Mononuclear cell (primary cell): ENCODE measurements around the gene ANO9. TPM values are rescaled to one million over a fixed set of nuclear protein-coding genes. Genes with fewer than 3 reads are reported as not detected.

Experiments used
- H3K27me3 ChIP-seq: 2 replicates; pipeline ENCODE4 v1.6.0; 2011; ENCODE audit warnings: low read length, control low read depth; ENCODE audit not compliant: insufficient read depth
- H3K4me1 ChIP-seq: 2 replicates; pipeline ENCODE4 v1.5.1; 2011; ENCODE audit warnings: mild to moderate bottlenecking, low read length, control low read depth; ENCODE audit not compliant: insufficient read depth
- H3K4me3 ChIP-seq: 2 replicates; pipeline ENCODE4 v1.5.1; 2011; ENCODE audit warnings: mild to moderate bottlenecking, low read length, moderate library complexity
- H3K9me3 ChIP-seq: 2 replicates; pipeline ENCODE4 v1.5.1; 2011; ENCODE audit warnings: low read depth, mild to moderate bottlenecking, control low read depth, low read length
- total RNA-seq: library from RNA; depleted of rRNA; stranded (reverse); fragments of >200 nt; gene quantifications from one replicate; pipeline ENCODE4 v1.2.3, GENCODE V29; 2012

Gene ANO9
- 19.9 TPM for total RNA-seq

GRCh38 chr11:441418-442274, at the start of gene ANO9:
Gene ANO9 (minus strand): TSS chr11:442011. CDS start chr11:441926, 85 bp downstream.
- H3K4me3 ChIP-seq: no peak within 1 kb of the TSS
- no peaks in the 10 kb centered on the region for H3K9me3 ChIP-seq
- no peaks in the 10 kb centered on the region for H3K27me3 ChIP-seq
- H3K4me1 ChIP-seq: peaks cover 6% of the 10 kb centered on the region

GRCh38 chr11:491358-491757, 49.5 kb upstream of the ANO9 start:
- H3K27me3 ChIP-seq: no peaks in the 10 kb centered on the region
- H3K9me3 ChIP-seq: no peaks in the 10 kb centered on the region
- H3K4me3 ChIP-seq: no peak overlapping the region
- H3K4me1 ChIP-seq: no peaks in the 10 kb centered on the region

- Histone ChIP-seq H3K9me3 (no peaks in the 10 kb centered on the region), H3K4me3 (no peak overlapping the region), H3K4me1 (no peaks in the 10 kb centered on the region), H3K27me3 (no peaks in the 10 kb centered on the region)
These were observed 49.1 kb upstream of the ANO9 start for GRCh38 chr11:490930-491260.

- Histone ChIP-seq H3K9me3 (no peaks in the 10 kb centered on the region), H3K27me3 (no peaks in the 10 kb centered on the region), H3K4me3 (no peak overlapping the region), H3K4me1 (no peaks in the 10 kb centered on the region)
These were observed 48.5 kb upstream of the ANO9 start for GRCh38 chr11:490186-490929.

GRCh38 chr11:489610-490185, 47.9 kb upstream of the ANO9 start:
- Histone ChIP-seq H3K4me1 (no peaks in the 10 kb centered on the region), H3K27me3 (no peaks in the 10 kb centered on the region), H3K4me3 (no peak overlapping the region), H3K9me3 (no peaks in the 10 kb centered on the region)

- no peaks in the 10 kb centered on the region for H3K4me1 ChIP-seq
- H3K9me3 ChIP-seq: no peaks in the 10 kb centered on the region
- H3K4me3 ChIP-seq: no peak overlapping the region
- no peaks in the 10 kb centered on the region for H3K27me3 ChIP-seq
These were observed 47.2 kb upstream of the ANO9 start for GRCh38 chr11:488992-489391.

- H3K4me1 ChIP-seq: no peaks in the 10 kb centered on the region
- no peaks in the 10 kb centered on the region for H3K9me3 ChIP-seq
- H3K4me3 ChIP-seq: no peak overlapping the region
- no peaks in the 10 kb centered on the region for H3K27me3 ChIP-seq
These were observed 46.8 kb upstream of the ANO9 start for GRCh38 chr11:488579-488978.

- Histone ChIP-seq H3K27me3 (no peaks in the 10 kb centered on the region), H3K9me3 (no peaks in the 10 kb centered on the region), H3K4me1 (no peaks in the 10 kb centered on the region), H3K4me3 (no peak overlapping the region)
These were observed 46.3 kb upstream of the ANO9 start for GRCh38 chr11:488062-488461.

GRCh38 chr11:487571-488021, 45.8 kb upstream of the ANO9 start:
- no peak overlapping the region for H3K4me3 ChIP-seq
- no peaks in the 10 kb centered on the region for H3K4me1 ChIP-seq
- no peaks in the 10 kb centered on the region for H3K9me3 ChIP-seq
- H3K27me3 ChIP-seq: no peaks in the 10 kb centered on the region

GRCh38 chr11:486189-486588, 44.4 kb upstream of the ANO9 start:
- Histone ChIP-seq H3K9me3 (no peaks in the 10 kb centered on the region), H3K4me3 (no peak overlapping the region), H3K27me3 (no peaks in the 10 kb centered on the region)

GRCh38 chr11:484616-485015, 42.8 kb upstream of the ANO9 start:
- H3K4me3 ChIP-seq: no peak overlapping the region
- no peaks in the 10 kb centered on the region for H3K27me3 ChIP-seq
- H3K4me1 ChIP-seq: no peaks in the 10 kb centered on the region
- no peaks in the 10 kb centered on the region for H3K9me3 ChIP-seq

More at GRCh38 chr11:486189-486588, 44.4 kb upstream of the ANO9 start:
- H3K4me1 ChIP-seq: no peaks in the 10 kb centered on the region

- Histone ChIP-seq H3K4me3 (no peak overlapping the region), H3K27me3 (no peaks in the 10 kb centered on the region), H3K9me3 (no peaks in the 10 kb centered on the region), H3K4me1 (no peaks in the 10 kb centered on the region)
These were observed 37.5 kb upstream of the ANO9 start for GRCh38 chr11:479311-479710.

GRCh38 chr11:477052-477715, 35.4 kb upstream of the ANO9 start:
- Histone ChIP-seq H3K4me1 (no peaks in the 10 kb centered on the region), H3K4me3 (no peak overlapping the region), H3K9me3 (no peaks in the 10 kb centered on the region), H3K27me3 (no peaks in the 10 kb centered on the region)

- H3K4me3 ChIP-seq: no peak overlapping the region
- no peaks in the 10 kb centered on the region for H3K9me3 ChIP-seq
- H3K4me1 ChIP-seq: no peaks in the 10 kb centered on the region
- H3K27me3 ChIP-seq: no peaks in the 10 kb centered on the region
These were observed 34.6 kb upstream of the ANO9 start for GRCh38 chr11:476416-476815.

GRCh38 chr11:475941-476340, 34.1 kb upstream of the ANO9 start:
- no peaks in the 10 kb centered on the region for H3K27me3 ChIP-seq

More at GRCh38 chr11:475941-476340, 34.1 kb upstream of the ANO9 start:
- H3K9me3 ChIP-seq: no peaks in the 10 kb centered on the region
- H3K4me1 ChIP-seq: no peaks in the 10 kb centered on the region
- no peak overlapping the region for H3K4me3 ChIP-seq
